Coronary artery (tissue), 2 donors: Measurements from ENCODE around the gene NIM1K.
"Not testable (repeated sequence)": the region's sequence is repeated elsewhere in the genome, so short reads cannot be mapped to it uniquely, and the experiment has no call there.

Source experiments
- DNase-seq: peaks from one replicate; pipeline ENCODE4 v3.0.0-alpha.2; 2017; ENCODE audit warnings: low spot score
- H3K27ac ChIP-seq, 2 donors: fragments of 200-600 bp; sonication (generic); one replicate each; pipeline ENCODE4 v1.5.1; 2016 to 2019
- H3K4me3 ChIP-seq: fragments of 200-600 bp; sonication (generic); 2 replicates; pipeline ENCODE4 v1.5.1; 2016; ENCODE audit warnings: mild to moderate bottlenecking, moderate library complexity
- TF ChIP-seq, protein P1 (sequence below): fragments of 200-600 bp; sonication (generic); IDR thresholded peaks from one replicate; pipeline ENCODE4 v1.5.1; 2019; ENCODE audit warnings: antibody characterized with exemption

The NIM1K gene

GRCh38 chr5:43182421-43182820 lies 9.6 kb upstream of the NIM1K start:
- no peak for DNase-seq
- H3K27ac ChIP-seq: no peak overlapping the region
- H3K4me3 ChIP-seq: no peak overlapping the region
- TF ChIP-seq, protein P1, sequence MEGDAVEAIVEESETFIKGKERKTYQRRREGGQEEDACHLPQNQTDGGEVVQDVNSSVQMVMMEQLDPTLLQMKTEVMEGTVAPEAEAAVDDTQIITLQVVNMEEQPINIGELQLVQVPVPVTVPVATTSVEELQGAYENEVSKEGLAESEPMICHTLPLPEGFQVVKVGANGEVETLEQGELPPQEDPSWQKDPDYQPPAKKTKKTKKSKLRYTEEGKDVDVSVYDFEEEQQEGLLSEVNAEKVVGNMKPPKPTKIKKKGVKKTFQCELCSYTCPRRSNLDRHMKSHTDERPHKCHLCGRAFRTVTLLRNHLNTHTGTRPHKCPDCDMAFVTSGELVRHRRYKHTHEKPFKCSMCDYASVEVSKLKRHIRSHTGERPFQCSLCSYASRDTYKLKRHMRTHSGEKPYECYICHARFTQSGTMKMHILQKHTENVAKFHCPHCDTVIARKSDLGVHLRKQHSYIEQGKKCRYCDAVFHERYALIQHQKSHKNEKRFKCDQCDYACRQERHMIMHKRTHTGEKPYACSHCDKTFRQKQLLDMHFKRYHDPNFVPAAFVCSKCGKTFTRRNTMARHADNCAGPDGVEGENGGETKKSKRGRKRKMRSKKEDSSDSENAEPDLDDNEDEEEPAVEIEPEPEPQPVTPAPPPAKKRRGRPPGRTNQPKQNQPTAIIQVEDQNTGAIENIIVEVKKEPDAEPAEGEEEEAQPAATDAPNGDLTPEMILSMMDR: no peak

- H3K4me3 ChIP-seq, H3K27ac ChIP-seq, DNase-seq: not testable (repeated sequence)
Measured at GRCh38 chr5:43183101-43183500, 8.9 kb upstream of the NIM1K start.

GRCh38 chr5:43190755-43191603 lies 1.0 kb upstream of the NIM1K start:
- no peak for DNase-seq
- H3K27ac ChIP-seq: no peak overlapping the region
- H3K4me3 ChIP-seq: peak overlapping the region; percentile 70
- TF ChIP-seq, protein P1: no peak

DNA sequence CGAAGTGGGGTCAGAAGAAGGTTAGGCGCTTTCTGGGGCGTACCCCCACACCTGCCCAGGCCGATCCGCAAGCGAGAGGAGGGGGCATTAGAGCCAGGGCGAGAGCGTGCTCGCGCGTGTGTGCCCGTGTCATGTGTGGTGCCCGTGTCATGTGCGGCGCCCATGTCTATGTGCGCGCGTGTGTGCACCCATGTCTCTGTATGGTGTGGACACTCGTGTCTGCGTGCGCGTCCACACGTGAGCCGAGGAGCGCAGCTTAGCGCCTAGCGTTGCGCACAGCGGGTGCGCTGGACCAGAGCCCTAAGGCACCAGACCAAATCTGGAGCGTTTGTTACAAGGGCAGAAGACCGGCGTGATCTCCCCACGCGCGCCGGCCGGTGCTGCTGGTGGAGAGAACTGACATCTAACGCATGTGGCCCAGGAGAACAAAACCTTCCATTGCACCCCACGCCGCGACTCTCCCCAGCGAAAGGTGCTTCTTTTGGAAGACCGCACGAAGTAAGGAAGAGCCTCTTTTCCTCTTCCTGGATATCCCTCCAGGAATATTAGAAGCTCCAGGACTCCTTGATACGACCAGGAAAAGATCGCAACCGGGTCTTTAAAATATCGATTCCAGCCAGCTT lies 644 bp downstream of the NIM1K start:
- TF ChIP-seq, protein P1: no peak
- H3K4me3 ChIP-seq: peak overlapping the region; percentile 70
- no peak for DNase-seq
- peak overlapping the region in 1 of 2 donors; percentile 17 for H3K27ac ChIP-seq

DNA sequence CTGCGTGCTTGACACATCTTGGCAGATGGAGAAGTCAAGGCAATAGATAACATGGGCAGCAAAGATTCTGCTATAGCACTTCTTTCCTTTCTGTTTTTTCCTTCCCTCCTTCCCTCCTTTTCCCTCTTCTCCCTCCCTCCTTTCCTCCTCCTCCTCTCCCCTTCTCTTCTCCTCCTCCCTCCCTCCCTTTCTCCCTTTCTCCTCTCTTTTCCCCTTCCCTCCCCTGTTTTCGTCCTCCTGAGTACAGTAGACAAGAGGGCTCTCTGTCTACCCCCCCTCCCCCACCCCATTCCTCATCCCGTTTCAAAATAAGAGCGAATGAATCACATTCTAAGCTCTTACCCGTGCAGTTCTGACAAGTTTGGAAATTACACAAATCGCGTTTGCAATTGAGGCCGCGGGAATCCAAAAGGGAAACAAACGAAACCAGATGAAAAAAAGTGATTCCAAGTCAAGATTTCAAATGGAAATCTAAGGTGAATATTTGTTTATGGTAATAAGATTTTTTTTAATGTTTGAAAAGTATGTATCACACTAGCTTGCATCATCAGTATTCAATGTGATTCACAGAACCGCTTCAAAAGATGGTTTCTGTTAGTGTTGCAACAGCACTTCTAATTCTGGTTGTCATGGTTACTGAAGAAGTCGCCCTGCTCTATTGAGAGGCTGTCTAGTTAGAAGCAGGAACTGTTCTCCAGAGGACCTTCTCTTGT lies 1.3 kb downstream of the NIM1K start:
- Histone ChIP-seq H3K27ac (peak overlapping the region in 1 of 2 donors; percentile 17), H3K4me3 (peak overlapping the region; percentile 70)
- TF ChIP-seq, protein P1: no peak
- DNase-seq: no peak

DNA sequence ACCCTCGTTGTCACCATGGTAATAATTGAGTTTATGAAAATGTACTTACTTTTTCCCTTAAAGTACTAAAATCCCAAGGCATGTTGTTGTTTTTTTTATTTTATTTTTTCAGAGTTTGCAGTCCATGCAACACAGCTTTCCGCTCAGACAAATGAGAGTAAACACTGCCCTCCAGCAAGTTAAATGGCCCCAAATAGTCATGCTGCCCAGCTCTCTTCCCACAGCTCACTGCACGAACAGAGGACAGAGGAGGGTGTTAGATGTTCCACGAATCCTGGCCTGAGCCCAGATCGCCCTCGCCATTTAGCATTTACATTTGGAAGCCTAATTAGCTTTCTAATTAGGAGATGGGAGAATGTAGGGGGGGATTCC lies 1.9 kb downstream of the NIM1K start:
- DNase-seq: no peak
- TF ChIP-seq, protein P1: no peak
- peak overlapping the region in 1 of 2 donors; percentile 19 for H3K27ac ChIP-seq
- peak overlapping the region; percentile 70 for H3K4me3 ChIP-seq

DNA sequence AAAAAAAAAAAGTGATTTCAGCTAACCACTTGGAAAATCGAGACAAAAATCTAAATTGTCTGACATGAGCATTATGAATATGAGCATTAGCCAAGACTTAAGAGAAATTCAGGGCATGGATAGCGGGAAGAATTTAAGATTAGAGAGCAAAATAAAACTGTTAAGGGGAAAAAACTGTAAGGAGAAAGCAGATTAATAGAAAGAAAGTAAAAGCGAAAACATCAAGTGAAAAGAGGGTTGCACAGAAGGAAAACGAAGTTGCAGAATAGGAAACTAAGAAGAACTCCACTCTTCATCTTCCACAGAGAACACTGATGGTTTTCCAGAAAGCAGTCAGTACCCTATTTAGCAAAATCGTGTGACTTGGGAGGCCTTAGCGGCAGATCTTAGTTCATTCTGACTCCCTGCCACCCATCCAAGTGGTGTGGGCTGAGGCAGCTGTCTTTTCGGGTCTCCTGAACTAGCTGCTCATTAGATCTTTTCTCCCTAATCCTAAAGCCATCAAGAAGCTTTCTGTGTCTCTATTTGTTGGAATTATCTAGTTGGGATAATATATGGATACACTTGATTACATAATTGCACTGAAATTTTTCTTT lies 3.7 kb downstream of the NIM1K start:
- Histone ChIP-seq H3K27ac (no peak overlapping the region), H3K4me3 (no peak overlapping the region)
- no peak for DNase-seq
- TF ChIP-seq, protein P1: no peak
